Islet precursor cell (in vitro differentiated cells): ENCODE results near the gene ASB8.
"Not testable (repeated sequence)": the region's sequence is repeated elsewhere in the genome, so short reads cannot be mapped to it uniquely, and the experiment has no call there.

Experiments
- DNase-seq: peaks from one replicate; pipeline ENCODE4 v3.0.0-alpha.2; 2018

Gene ASB8

GRCh38 chr12:48131517-48131916 is 25.8 kb downstream of the ASB8 start:
- peak; percentile 38 for DNase-seq

GRCh38 chr12:48129376-48129775 is 27.9 kb downstream of the ASB8 start:
- DNase-seq, result no peak

DNA sequence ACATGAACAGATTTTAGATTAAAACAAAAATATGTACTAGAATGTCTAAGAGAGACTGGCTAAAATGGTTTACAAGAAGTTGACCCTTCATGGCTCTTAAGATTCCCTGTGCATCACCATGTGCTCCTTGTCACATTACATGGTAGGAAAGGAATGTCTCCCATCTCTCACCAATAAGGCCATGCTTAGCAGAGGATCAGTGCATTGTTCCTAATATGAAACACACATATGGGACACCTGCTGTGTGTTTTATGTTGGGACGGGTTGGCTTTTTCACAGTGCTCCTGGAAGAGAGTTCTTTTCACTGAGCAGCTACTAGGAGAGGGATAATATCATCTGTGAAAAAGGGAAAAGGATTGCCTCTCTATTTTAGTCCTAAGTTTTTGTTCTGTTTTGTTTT is 28.5 kb downstream of the ASB8 start:
- no peak for DNase-seq

DNA sequence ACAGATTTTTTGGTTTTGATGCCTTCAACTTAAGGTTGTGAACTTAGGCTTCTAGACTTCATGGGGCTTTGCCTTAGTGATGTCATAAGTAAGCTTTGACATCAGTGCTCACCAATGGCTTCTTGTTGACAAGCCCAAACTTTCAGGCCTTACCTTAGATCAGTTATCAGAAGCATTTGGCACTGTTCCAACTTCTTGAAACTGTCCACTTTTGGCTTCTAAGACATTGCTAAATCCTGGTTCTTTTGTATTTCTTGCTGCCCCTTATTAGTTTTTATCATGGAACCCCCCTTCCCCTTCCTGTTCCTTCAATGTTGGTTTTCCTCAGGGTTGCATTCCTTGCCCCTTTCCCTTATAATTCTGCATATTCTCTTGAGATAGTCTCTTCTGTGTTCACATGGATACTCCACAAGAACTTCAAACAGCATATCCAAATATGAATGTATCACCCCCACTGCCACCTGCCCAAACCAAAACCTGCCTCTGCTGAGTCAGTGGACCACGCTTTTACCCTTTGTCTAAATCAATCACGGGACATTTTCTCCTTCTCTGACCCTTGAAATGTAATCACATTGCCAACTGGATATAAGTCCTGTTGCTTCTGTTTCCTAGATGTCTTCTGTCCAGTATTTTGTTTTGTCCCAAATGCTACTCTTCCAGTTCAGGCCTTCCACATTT is 30.2 kb downstream of the ASB8 start:
- DNase-seq, result no peak

- no peak for DNase-seq
These were observed 31.3 kb downstream of the ASB8 start for GRCh38 chr12:48125985-48126384.

DNA sequence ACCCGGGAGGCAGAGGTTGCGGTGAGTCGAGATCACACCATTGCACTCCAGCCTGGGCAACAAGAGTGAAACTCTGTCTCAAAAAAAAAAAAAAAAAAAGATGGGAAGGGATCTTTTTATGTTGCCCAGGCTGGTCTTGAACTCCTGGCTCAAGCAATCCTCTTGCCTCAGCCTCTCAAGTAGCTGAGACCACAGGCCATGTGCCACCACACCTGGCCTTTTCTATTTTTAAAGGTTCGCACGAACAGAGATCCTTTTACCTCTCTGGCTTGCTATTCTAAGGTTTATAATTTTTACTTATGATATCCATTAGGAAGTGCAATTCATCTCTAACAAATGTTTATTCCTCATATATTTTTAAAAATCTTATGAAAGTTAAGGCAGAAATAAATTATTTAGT is 31.8 kb downstream of the ASB8 start:
- DNase-seq, result not testable (repeated sequence)

GRCh38 chr12:48123169-48123568 is 34.1 kb downstream of the ASB8 start:
- DNase-seq, result no peak

DNA sequence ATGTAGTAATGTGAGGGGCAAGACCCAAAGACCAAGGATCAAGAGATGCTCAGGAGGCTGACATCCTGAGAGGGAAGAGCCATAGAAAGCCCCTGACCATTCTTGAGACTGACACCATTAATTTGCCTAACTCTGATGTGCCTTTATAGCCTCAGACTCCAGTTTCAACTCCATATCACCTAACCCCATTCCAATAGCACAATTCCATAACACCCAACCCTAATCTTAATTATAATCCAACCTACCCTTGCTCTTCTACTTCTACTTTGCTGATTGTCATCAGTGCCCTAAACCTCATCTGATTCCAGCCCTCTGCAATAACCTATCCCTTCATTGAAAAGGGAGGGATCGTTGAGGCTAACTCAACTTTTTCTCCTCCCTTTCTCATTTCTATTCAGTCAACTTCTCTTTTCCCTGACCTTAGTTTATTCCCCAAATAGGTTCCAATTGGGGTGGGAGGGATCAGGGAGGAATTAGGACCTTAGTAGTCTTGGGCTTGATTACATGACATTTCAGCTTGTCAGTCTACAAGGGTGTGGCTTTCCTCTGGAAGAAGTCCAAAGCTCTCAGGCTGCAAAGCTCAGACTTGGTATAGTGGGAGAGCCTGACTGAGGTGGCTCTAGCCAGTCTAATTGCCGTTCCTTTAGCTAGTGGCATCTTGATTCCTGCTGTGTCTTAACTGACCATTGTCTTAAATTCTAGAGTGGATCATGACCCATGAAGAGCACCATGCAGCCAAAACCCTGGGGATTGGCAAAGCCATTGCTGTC is 35.1 kb downstream of the ASB8 start:
- DNase-seq, result no peak

GRCh38 chr12:48121522-48121921 is 35.8 kb downstream of the ASB8 start:
- no peak for DNase-seq

GRCh38 chr12:48119834-48120195 is 37.5 kb downstream of the ASB8 start:
- no peak for DNase-seq

GRCh38 chr12:48119078-48119833 is 38.1 kb downstream of the ASB8 start, which contains the start of gene PFKM:
Gene PFKM, plus strand, starts transcription at chr12:48119364. Its CDS starts 3,411 bp downstream, at chr12:48122775.
- DNase-seq, result peak; percentile 98

- DNase-seq, result peak; percentile 55
These were observed 38.9 kb downstream of the ASB8 start for GRCh38 chr12:48118284-48118871.

- DNase-seq, result no peak
These were observed 41.4 kb downstream of the ASB8 start for GRCh38 chr12:48115957-48116356.

DNA sequence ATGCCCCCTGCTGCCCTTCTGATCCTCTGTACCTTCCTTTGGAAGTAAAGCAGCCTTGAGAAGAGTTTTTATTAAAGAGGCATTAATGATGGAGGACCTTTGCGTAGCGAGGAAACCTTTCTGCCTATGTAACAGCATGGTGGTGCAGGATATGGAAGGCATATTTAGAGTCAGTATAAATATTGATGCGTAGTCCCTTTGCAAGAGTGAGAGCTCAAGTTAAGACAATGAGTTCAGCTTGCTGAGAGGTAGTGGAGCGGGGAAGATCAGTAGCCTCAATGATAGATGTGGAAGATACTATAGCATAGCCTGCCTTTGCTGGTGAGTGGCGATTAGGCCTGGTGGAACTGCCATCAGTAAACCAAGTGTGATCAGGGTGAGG is 46.0 kb downstream of the ASB8 start:
- DNase-seq, result not testable (repeated sequence)

- peak; percentile 85 for DNase-seq
These were observed 46.5 kb downstream of the ASB8 start for GRCh38 chr12:48110691-48111311.

- DNase-seq, result no peak
These were observed 47.9 kb downstream of the ASB8 start for GRCh38 chr12:48109424-48109823.

GRCh38 chr12:48106681-48107613 is 50.4 kb downstream of the ASB8 start:
- no peak for DNase-seq

DNA sequence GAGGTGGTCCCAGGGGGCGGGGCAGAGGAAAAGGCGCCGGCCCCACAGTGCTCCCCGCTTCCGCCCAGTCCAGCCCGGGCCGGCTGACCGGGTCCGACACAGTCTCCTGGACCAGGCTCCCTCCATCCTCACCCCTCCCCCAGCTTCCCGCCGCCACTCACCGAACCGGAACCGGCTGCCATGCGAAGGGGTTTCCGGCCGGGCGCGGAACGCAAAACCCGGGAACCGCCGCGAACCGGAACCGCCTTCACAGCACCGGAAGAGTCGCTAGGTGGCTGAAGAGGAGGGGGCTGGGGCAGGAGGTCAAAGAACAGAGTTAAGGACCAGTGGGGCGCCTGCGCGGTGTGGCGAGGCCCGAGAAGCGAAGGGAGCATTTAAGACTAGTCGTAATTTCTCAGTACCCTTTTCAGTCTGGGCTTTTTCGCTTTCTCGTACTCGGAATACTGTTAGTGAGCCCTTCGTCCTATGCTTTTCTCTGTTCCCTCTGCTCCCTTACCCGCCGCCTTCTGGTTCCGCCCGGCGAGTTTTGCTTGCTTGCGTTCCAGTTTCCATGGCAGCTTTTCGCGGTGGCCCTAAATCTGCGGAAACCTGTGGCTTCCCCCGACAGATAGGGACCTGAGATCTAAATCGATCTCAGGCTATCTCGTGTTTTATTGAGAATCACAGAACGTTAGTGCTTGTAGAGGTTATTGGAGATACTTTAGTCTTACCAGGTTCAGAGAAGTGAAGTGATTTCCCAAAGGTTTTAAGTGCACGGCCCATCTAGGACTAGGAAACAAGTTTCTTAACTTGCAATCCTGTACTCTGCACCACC is 51.2 kb downstream of the ASB8 start, which contains the start of gene SENP1:
Gene SENP1, minus strand, starts transcription at position 213 of the 814 bp plus-strand sequence. CDS start 4,607 bp downstream, outside the sequence.
- DNase-seq, result peak; percentile 95

DNA sequence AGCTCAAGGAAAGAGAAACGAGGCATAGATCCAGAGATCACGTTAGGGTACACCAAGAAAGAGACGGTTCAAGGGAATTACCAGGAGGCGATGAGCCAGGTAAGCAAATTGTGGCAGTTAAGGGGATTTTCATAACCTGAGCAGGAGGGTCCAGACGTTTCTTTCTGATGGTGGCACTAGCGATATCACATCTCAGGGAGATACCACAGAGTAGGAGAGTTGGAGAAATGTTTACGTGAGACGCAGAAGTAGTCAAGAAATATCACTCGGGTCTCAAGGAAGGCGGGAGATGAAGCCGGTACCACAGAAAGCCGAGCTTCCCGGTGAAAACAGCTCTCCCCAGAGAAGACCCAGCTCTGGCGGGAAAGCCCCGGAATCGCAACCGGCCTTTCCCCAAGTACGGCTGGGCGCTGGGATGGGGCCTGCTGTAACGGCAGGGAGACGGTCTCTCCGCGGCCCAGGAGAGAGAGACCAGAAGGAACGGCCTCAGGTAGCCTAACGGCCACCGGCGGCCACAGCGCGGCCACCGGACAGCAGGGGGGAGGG is 51.9 kb downstream of the ASB8 start:
- DNase-seq, result no peak

GRCh38 chr12:48104531-48104930 is 52.8 kb downstream of the ASB8 start:
- DNase-seq, result no peak
